Mesenchymal stem cell (in vitro differentiated cells and primary cell): ENCODE measurements around the gene ACBD4.

Experiments used
- DNase-seq: peaks from one replicate; pipeline ENCODE4 v3.0.0-alpha.2; 2013
- H2AFZ ChIP-seq: one replicate; pipeline ENCODE4 v1.6.1; 2013; ENCODE audit warnings: low read depth, mild to moderate bottlenecking, control low read depth, inconsistent platforms, low read length, moderate library complexity
- H2AK5ac ChIP-seq: 2 replicates; pipeline ENCODE4 v1.6.1; 2013; ENCODE audit warnings: low read length, moderate library complexity, mild to moderate bottlenecking, inconsistent platforms; ENCODE audit not compliant: severe bottlenecking
- H2BK120ac ChIP-seq: one replicate; pipeline ENCODE4 v1.6.1; 2013; ENCODE audit warnings: low read depth, mild to moderate bottlenecking, inconsistent platforms, low read length, moderate library complexity
- H2BK12ac ChIP-seq, 2 experiments: one replicate each; pipeline ENCODE4 v1.6.1; 2013; ENCODE audit warnings: inconsistent platforms in 2 of 2, low read length in 2 of 2, mild to moderate bottlenecking in 2 of 2, moderate library complexity in 2 of 2, control low read depth in 1 of 2
- H2BK15ac ChIP-seq: one replicate; pipeline ENCODE4 v1.6.1; 2013; ENCODE audit warnings: mild to moderate bottlenecking, low read depth, inconsistent platforms; ENCODE audit not compliant: poor library complexity, severe bottlenecking
- H2BK5ac ChIP-seq: 2 replicates; pipeline ENCODE4 v1.6.1; 2013; ENCODE audit warnings: low read depth, mild to moderate bottlenecking, low read length, control low read depth, inconsistent platforms; ENCODE audit not compliant: poor library complexity, severe bottlenecking
- H3K14ac ChIP-seq, 2 experiments: one replicate each; pipeline ENCODE4 v1.6.1; 2013; ENCODE audit warnings: inconsistent platforms in 2 of 2, low read length in 2 of 2, control low read depth in 1 of 2, mild to moderate bottlenecking in 1 of 2, moderate library complexity in 1 of 2
- H3K18ac ChIP-seq, 2 experiments: one replicate each; pipeline ENCODE4 v1.6.1; 2013; ENCODE audit warnings: inconsistent platforms in 2 of 2, low read length in 2 of 2, control low read depth in 1 of 2, low read depth in 1 of 2, mild to moderate bottlenecking in 1 of 2
- H3K23ac ChIP-seq, 2 experiments: one replicate each; pipeline ENCODE4 v1.6.1; 2013; ENCODE audit warnings: inconsistent platforms in 2 of 2, low read length in 2 of 2, mild to moderate bottlenecking in 2 of 2, moderate library complexity in 2 of 2, control low read depth in 1 of 2
- H3K27ac ChIP-seq: 2 replicates; pipeline ENCODE4 v1.5.1; 2013; ENCODE audit warnings: mild to moderate bottlenecking, moderate library complexity, low read length, control low read depth, inconsistent platforms; ENCODE audit not compliant: poor library complexity, severe bottlenecking
- H3K27me3 ChIP-seq, 2 experiments: 2 replicates each; pipeline versions ENCODE4 v1.6.1 to v1.7.0; 2013; ENCODE audit warnings: low read length in 2 of 2, mild to moderate bottlenecking in 2 of 2, moderate library complexity in 2 of 2, control low read depth in 1 of 2, inconsistent platforms in 1 of 2; ENCODE audit not compliant: control insufficient read depth in 1 of 2, insufficient read depth in 1 of 2
- H3K36me3 ChIP-seq, 2 experiments: 2 replicates each; pipeline versions ENCODE4 v1.6.1 to v1.7.0; 2013; ENCODE audit warnings: low read length in 2 of 2, control low read depth in 1 of 2, inconsistent platforms in 1 of 2, low read depth in 1 of 2, mild to moderate bottlenecking in 1 of 2; ENCODE audit not compliant: insufficient read depth in 2 of 2, control insufficient read depth in 1 of 2
- H3K4ac ChIP-seq, 2 experiments: one replicate each; pipeline ENCODE4 v1.6.1; 2013; ENCODE audit warnings: inconsistent platforms in 2 of 2, low read length in 2 of 2, mild to moderate bottlenecking in 2 of 2, moderate library complexity in 2 of 2, control low read depth in 1 of 2, low read depth in 1 of 2
- H3K4me1 ChIP-seq: 2 replicates; pipeline ENCODE4 v1.6.1; 2013; ENCODE audit warnings: low read depth, low read length, control low read depth; ENCODE audit not compliant: control insufficient read depth, insufficient read depth
- H3K4me2 ChIP-seq: 2 replicates; pipeline ENCODE4 v1.6.1; 2013; ENCODE audit warnings: low read length, mild to moderate bottlenecking, inconsistent platforms; ENCODE audit not compliant: poor library complexity, severe bottlenecking
- H3K4me3 ChIP-seq, 2 experiments: 2 replicates each; pipeline versions ENCODE4 v1.5.1 to v1.7.0; 2013; ENCODE audit warnings: low read length in 2 of 2, mild to moderate bottlenecking in 2 of 2, control low read depth in 1 of 2, low read depth in 1 of 2; ENCODE audit not compliant: insufficient read depth in 1 of 2
- H3K79me1 ChIP-seq: replicated peaks from 2 replicates; pipeline ENCODE4 v1.6.1; 2013; ENCODE audit warnings: mild to moderate bottlenecking, control low read depth, low read length, inconsistent platforms; ENCODE audit not compliant: poor library complexity, severe bottlenecking
- H3K9ac ChIP-seq: 2 replicates; pipeline ENCODE4 v1.7.0; 2013; ENCODE audit warnings: mild to moderate bottlenecking, low read length, moderate library complexity
- H3K9me3 ChIP-seq: 2 replicates; pipeline ENCODE4 v1.7.0; 2013; ENCODE audit warnings: mild to moderate bottlenecking, low read length; ENCODE audit not compliant: control insufficient read depth
- H4K8ac ChIP-seq: one replicate; pipeline ENCODE4 v1.6.1; 2013; ENCODE audit warnings: inconsistent platforms, mild to moderate bottlenecking, low read length, moderate library complexity
- H4K91ac ChIP-seq: one replicate; pipeline ENCODE4 v1.6.1; 2013; ENCODE audit warnings: mild to moderate bottlenecking, low read length, inconsistent platforms
- WGBS: methylation state at CpG from one replicate; pipeline ENCODE4 v1.1.7; 2013; ENCODE audit warnings: mixed read lengths; 5-methylcytosine and 5-hydroxymethylcytosine counted together

The ACBD4 gene

GRCh38 chr17:45107293-45108010, 28.0 kb upstream of the ACBD4 start:
- Histone ChIP-seq H3K9me3 (no peaks in the 10 kb centered on the region), H2AFZ (no peak overlapping the region), H3K23ac (no peak overlapping the region), H3K36me3 (peaks cover 76 to 81% of the 10 kb centered on the region in 2 experiments), H2BK12ac (no peak overlapping the region), H3K4me1 (peaks cover 28% of the 10 kb centered on the region), H3K4me2 (no peak overlapping the region), H3K4me3 (no peak overlapping the region), H3K18ac (no peak overlapping the region), H2AK5ac (no peak overlapping the region), H3K4ac (no peak overlapping the region), H3K14ac (no peak overlapping the region), H3K79me1 (peaks cover 23% of the 10 kb centered on the region), H3K27ac (no peak overlapping the region), H2BK15ac (no peak overlapping the region), H3K27me3 (no peaks in the 10 kb centered on the region), H4K91ac (no peak overlapping the region), H2BK120ac (no peak overlapping the region), H3K9ac (no peak overlapping the region), H2BK5ac (no peak overlapping the region), H4K8ac (no peak overlapping the region)
- 94% methylated on average over 13 of the region's 13 CpGs for WGBS
- no peak for DNase-seq

DNA sequence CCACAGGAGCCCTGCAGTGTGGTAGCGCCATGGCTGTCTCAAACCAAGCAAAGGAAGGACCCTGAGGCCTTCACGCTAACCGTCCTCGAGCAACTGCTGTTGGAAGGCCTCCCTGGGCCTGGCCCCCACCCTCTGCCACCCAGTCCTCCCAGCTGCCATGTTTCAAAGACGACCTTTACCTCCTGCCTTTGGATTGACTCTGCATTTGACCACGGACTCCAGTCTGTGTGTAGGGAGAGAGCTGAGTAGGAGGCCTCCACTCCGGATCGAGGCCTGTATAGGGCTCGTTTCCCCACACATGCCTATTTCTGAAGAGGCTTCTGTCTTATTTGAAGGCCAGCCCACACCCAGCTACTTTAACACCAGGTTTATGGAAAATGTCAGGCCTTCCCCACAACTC, 27.4 kb upstream of the ACBD4 start:
- Histone ChIP-seq H3K27me3 (no peaks in the 10 kb centered on the region), H2BK120ac (no peak overlapping the region), H2AK5ac (no peak overlapping the region), H3K23ac (no peak overlapping the region), H3K4me2 (no peak overlapping the region), H2BK12ac (no peak overlapping the region), H3K27ac (no peak overlapping the region), H3K4me3 (no peak overlapping the region), H3K9ac (no peak overlapping the region), H2AFZ (no peak overlapping the region), H2BK15ac (no peak overlapping the region), H3K79me1 (peaks cover 29% of the 10 kb centered on the region), H3K4me1 (peaks cover 28% of the 10 kb centered on the region), H2BK5ac (no peak overlapping the region), H4K91ac (no peak overlapping the region), H3K14ac (no peak overlapping the region), H4K8ac (no peak overlapping the region), H3K18ac (no peak overlapping the region), H3K4ac (no peak overlapping the region), H3K36me3 (peaks cover 76 to 81% of the 10 kb centered on the region in 2 experiments), H3K9me3 (no peaks in the 10 kb centered on the region)
- 90% methylated on average over 9 of the region's 9 CpGs for WGBS
- DNase-seq: no peak

- no peak overlapping the region for H3K27ac ChIP-seq
- no peak overlapping the region for H2AFZ ChIP-seq
- no peak overlapping the region for H3K23ac ChIP-seq
- no peak overlapping the region for H3K14ac ChIP-seq
- peaks cover 75 to 81% of the 10 kb centered on the region in 2 experiments for H3K36me3 ChIP-seq
- H3K4me2 ChIP-seq: no peak overlapping the region
- H3K4ac ChIP-seq: no peak overlapping the region
- H2AK5ac ChIP-seq: no peak overlapping the region
- no peak for DNase-seq
- H4K8ac ChIP-seq: no peak overlapping the region
- H3K9me3 ChIP-seq: no peaks in the 10 kb centered on the region
- H2BK15ac ChIP-seq: no peak overlapping the region
- no peak overlapping the region for H2BK120ac ChIP-seq
- H4K91ac ChIP-seq: no peak overlapping the region
- no peak overlapping the region for H2BK5ac ChIP-seq
- no peak overlapping the region for H3K9ac ChIP-seq
- H3K4me1 ChIP-seq: peaks cover 32% of the 10 kb centered on the region
- WGBS: 91% methylated on average over 10 of the region's 12 CpGs
- no peak overlapping the region for H3K18ac ChIP-seq
- H3K79me1 ChIP-seq: peaks cover 29% of the 10 kb centered on the region
- no peak overlapping the region for H3K4me3 ChIP-seq
- H3K27me3 ChIP-seq: no peaks in the 10 kb centered on the region
- no peak overlapping the region for H2BK12ac ChIP-seq
Observed at GRCh38 chr17:45108595-45109521, 26.6 kb upstream of the ACBD4 start.
